ENCODE results near the gene DPF1.

The DPF1 gene

DNA sequence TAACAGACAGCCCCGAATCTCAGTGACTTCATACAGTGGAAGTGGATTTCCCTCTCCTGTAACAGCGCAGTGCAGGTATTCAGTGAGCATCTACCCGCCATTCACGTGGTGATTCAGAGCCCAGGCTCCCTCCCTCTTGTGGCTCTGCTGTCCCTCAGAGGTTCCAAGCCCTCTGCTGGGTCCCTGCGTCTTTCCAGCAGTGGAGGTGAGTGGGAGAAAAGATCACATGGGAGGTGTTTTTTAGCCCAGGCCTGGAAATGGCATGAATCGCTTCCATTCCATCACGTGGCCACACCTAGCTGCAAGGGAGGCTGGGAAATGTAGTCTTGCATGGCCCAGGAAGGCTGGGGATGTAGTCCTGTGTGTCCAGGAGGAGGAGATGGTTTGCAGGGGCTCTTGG, 61.4 kb downstream of the DPF1 start:
- FAIRE-seq (no peak), DNase-seq (ENCODE audit: insufficient read length, low spot score) (no peak)
- TF ChIP-seq POLR2A (IDR thresholded peaks at IDR 0.05; ENCODE audit: low read depth, low read length), result no peak

DNA sequence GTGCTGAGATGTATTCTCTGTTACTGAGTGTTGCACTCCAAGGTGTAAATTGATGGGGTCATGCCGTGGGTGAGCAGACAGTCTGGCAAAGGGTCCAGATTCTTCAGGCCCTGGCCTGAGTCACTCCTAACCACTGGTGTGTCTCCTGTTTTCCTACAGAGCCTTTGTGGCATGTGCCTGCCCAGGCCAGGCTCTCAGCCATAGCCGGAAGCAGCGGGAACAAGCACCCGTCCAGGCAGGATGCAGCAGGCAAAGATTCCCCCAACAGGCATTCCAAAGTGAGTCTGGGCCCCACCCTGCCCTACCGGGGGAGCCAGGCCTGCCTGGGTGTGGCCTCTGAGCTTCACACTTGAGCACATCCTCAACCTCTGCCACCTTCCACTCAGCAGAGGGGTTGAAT, 61.9 kb downstream of the DPF1 start:
- TF ChIP-seq POLR2A (IDR thresholded peaks at IDR 0.05; ENCODE audit: low read depth, low read length), result no peak
- FAIRE-seq (no peak), DNase-seq (ENCODE audit: insufficient read length, low spot score) (no peak)
